Adrenal gland (tissue), 12 donors: ENCODE data around the gene CEMIP2. TPM values are rescaled to one million over a fixed set of nuclear protein-coding genes. Genes with fewer than 3 reads are reported as not detected.
"Not testable (repeated sequence)": the region's sequence is repeated elsewhere in the genome, so short reads cannot be mapped to it uniquely, and the experiment has no call there.

Experiments used
- DNase-seq, 7 donors: peaks; one replicate each; pipeline ENCODE4 v3.0.0-alpha.2; 2019 to 2020
- H3K27ac ChIP-seq, 5 donors: fragments of 200-600 bp; sonication (generic) in 4 of 5; 1 replicate in 3 of 5; 2 replicates in 2 of 5; pipeline versions ENCODE4 v1.5.1 to v1.8.0; 2016 to 2020; ENCODE audit warnings: mild to moderate bottlenecking in 1 of 5
- H3K27me3 ChIP-seq: fragments of 200-600 bp; 2 replicates; pipeline ENCODE4 v1.8.0; 2021
- H3K36me3 ChIP-seq, 2 donors: fragments of 200-600 bp; replicated peaks in 1 of 2; 1 replicate in 1 of 2; 2 replicates in 1 of 2; pipeline versions ENCODE4 v1.5.1 to v1.8.0; 2018 to 2022
- H3K4me1 ChIP-seq, 2 donors: fragments of 200-600 bp; replicated peaks in 1 of 2; 1 replicate in 1 of 2; 2 replicates in 1 of 2; pipeline versions ENCODE4 v1.5.1 to v1.8.0; 2018 to 2021
- H3K4me3 ChIP-seq, 4 donors: fragments of 200-600 bp; sonication (generic) in 3 of 4; one replicate each; pipeline ENCODE4 v1.5.1; 2016 to 2018
- H3K9me3 ChIP-seq, 3 donors: fragments of 200-600 bp; sonication (generic) in 1 of 3; replicated peaks in 1 of 3; 1 replicate in 2 of 3; 2 replicates in 1 of 3; pipeline versions ENCODE4 v1.5.1 to v1.8.0; 2016 to 2021
- CTCF ChIP-seq, 6 experiments: fragments of 450-650 bp in 4 of 6; fragments of 200-600 bp in 2 of 6; sonication (generic) in 1 of 6; IDR thresholded peaks; 1 replicate in 5 of 6; 2 replicates in 1 of 6; pipeline versions ENCODE4 v1.5.1 to v1.8.0; 2016 to 2021; ENCODE audit warnings: antibody characterized with exemption in 6 of 6, mild to moderate bottlenecking in 2 of 6, moderate library complexity in 1 of 6
- POLR2A ChIP-seq, 2 donors: fragments of 450-650 bp; IDR thresholded peaks; one replicate each; pipeline ENCODE4 v1.6.1; 2017; ENCODE audit warnings: antibody characterized with exemption in 2 of 2, mild to moderate bottlenecking in 2 of 2, moderate library complexity in 1 of 2
- WGBS, 4 donors: extraction: QIAGEN DNeasy Blood & Tissue Kit in 2 of 4; methylation state at CpG; one replicate each; pipeline versions ENCODE4 v1.1.5 to v1.1.7; 2013 to 2017; 5-methylcytosine and 5-hydroxymethylcytosine counted together
- intact Hi-C, 2 donors: fragments of 100-400 bp; cut with DNase I; formaldehyde crosslinking; loops; one replicate each; pipeline versions ENCODE4 v1.14.1 to v1.15.0; 2022 to 2023
- polyA plus RNA-seq, 3 donors: library from polyadenylated mRNA; stranded (reverse); fragments of 200-250 nt in 2 of 3; fragments of 350-450 nt in 1 of 3; fragmentation: Illumina TruSeq in 1 of 3; extraction: RNeasy Lipid Tissue Mini Kit (QIAGEN cat#74804) in 1 of 3; gene quantifications; one replicate each; pipeline ENCODE4 v1.2.3, GENCODE V29; 2013 to 2014
- total RNA-seq, 9 donors: library from RNA; depleted of rRNA in 4 of 9; stranded (reverse); fragments of >200 nt in 4 of 9; fragments of 120-200 nt in 1 of 9; fragmentation: NEBNext Ultra II Directional in 1 of 9; extraction: Animal tissue kit (Norgen Biotek cat#: 25700) in 1 of 9; gene quantifications; one replicate each; pipeline versions ENCODE4 v1.1.0 to v1.2.4, GENCODE V29; 2013 to 2023
- donor health status: healthy with polysubstance abuse.
- donor health status: Bipolar disorder and iron deficiency.
- donor health status: DM: yes; HTN: yes; CAD: no.
- donor health status: DM: no; HTN: no; CAD: no.
- donor health status: DM: no; HTN: no; CAD: no.
- donor health status: DM: yes; HTN: yes; CAD: no.

Gene CEMIP2
- total and polyA plus RNA-seq, 12 donors: 6.8 to 84.6 (median 24.0) TPM

- WGBS, 4 donors: 57 to 72% (median 71%) methylated on average over 3 of the region's 3 CpGs
- no peak for TF ChIP-seq CTCF (IDR thresholded peaks at IDR 0.05)
- TF ChIP-seq POLR2A (IDR thresholded peaks at IDR 0.05): no peak
- H3K27ac ChIP-seq: no peak overlapping the region
- no peaks in the 10 kb centered on the region for H3K4me1 ChIP-seq
- no peak for DNase-seq
- intact Hi-C loops: no loop called here
- no peaks in the 10 kb centered on the region for H3K27me3 ChIP-seq
- no peak overlapping the region for H3K4me3 ChIP-seq
- no peaks in the 10 kb centered on the region for H3K36me3 ChIP-seq
- H3K9me3 ChIP-seq: no peaks in the 10 kb centered on the region
Measured at GRCh38 chr9:71664566-71664965, 103.7 kb downstream of the CEMIP2 start.

GRCh38 chr9:71663931-71664459, 104.3 kb downstream of the CEMIP2 start:
- Histone ChIP-seq H3K9me3 (no peaks in the 10 kb centered on the region), H3K27me3 (no peaks in the 10 kb centered on the region), H3K4me3 (no peak overlapping the region), H3K4me1 (no peaks in the 10 kb centered on the region), H3K36me3 (no peaks in the 10 kb centered on the region), H3K27ac (no peak overlapping the region)
- intact Hi-C loops: no loop called here
- no peak for DNase-seq
- no peak for TF ChIP-seq CTCF (IDR thresholded peaks at IDR 0.05)
- no peak for TF ChIP-seq POLR2A (IDR thresholded peaks at IDR 0.05)
- 78 to 89% (median 84%) methylated on average over 4 of the region's 4 CpGs for WGBS, 4 donors

- intact Hi-C loops: no loop called here
- H3K9me3 ChIP-seq: no peaks in the 10 kb centered on the region
- H3K27ac ChIP-seq: no peak overlapping the region
- WGBS, 4 donors: 36 to 54% (median 52%) methylated on average over 2 of the region's 2 CpGs
- no peak for DNase-seq
- H3K27me3 ChIP-seq: no peaks in the 10 kb centered on the region
- H3K4me1 ChIP-seq: no peaks in the 10 kb centered on the region
- TF ChIP-seq POLR2A (IDR thresholded peaks at IDR 0.05) (no peak), CTCF (IDR thresholded peaks at IDR 0.05) (no peak)
- no peak overlapping the region for H3K4me3 ChIP-seq
- H3K36me3 ChIP-seq: no peaks in the 10 kb centered on the region
Measured at GRCh38 chr9:71663216-71663615, 105.1 kb downstream of the CEMIP2 start.

- Histone ChIP-seq H3K27me3 (no peaks in the 10 kb centered on the region), H3K36me3 (no peaks in the 10 kb centered on the region), H3K4me1 (no peaks in the 10 kb centered on the region), H3K27ac (no peak overlapping the region), H3K9me3 (no peaks in the 10 kb centered on the region), H3K4me3 (no peak overlapping the region)
- WGBS, 4 donors: 76 to 85% (median 80%) methylated on average over 3 of the region's 3 CpGs
- intact Hi-C loops: no loop called here
- TF ChIP-seq POLR2A (IDR thresholded peaks at IDR 0.05) (no peak), CTCF (IDR thresholded peaks at IDR 0.05) (no peak)
- DNase-seq: no peak
Measured at GRCh38 chr9:71662082-71662481, 106.2 kb downstream of the CEMIP2 start.

- H3K4me3 ChIP-seq, H3K27me3 ChIP-seq, H3K36me3 ChIP-seq, H3K9me3 ChIP-seq, H3K4me1 ChIP-seq, H3K27ac ChIP-seq, intact Hi-C loops, DNase-seq: not testable (repeated sequence)
- 78 to 88% (median 83%) methylated on average over 4 of the region's 4 CpGs for WGBS, 4 donors
Measured at GRCh38 chr9:71657276-71657675, 111.0 kb downstream of the CEMIP2 start.
